Neuronal stem cell (in vitro differentiated cells): Measurements from ENCODE around the gene GLS2.

Experiments
- DNase-seq: peaks from one replicate; pipeline ENCODE4 v3.0.0-alpha.2; 2013; ENCODE audit warnings: low spot score
- H2AFZ ChIP-seq: one replicate; pipeline ENCODE4 v1.6.1; 2013; ENCODE audit warnings: mild to moderate bottlenecking, low read length, inconsistent platforms
- H2AK5ac ChIP-seq: 2 replicates; pipeline ENCODE4 v1.6.1; 2013; ENCODE audit warnings: low read depth, mild to moderate bottlenecking, inconsistent platforms, low read length, moderate library complexity, mixed read lengths
- H2BK120ac ChIP-seq: 2 replicates; pipeline ENCODE4 v1.6.1; 2013; ENCODE audit warnings: low read depth, mild to moderate bottlenecking, inconsistent platforms, low read length, moderate library complexity, mixed read lengths
- H2BK12ac ChIP-seq: one replicate; pipeline ENCODE4 v1.6.1; 2013; ENCODE audit warnings: low read length, inconsistent platforms
- H2BK15ac ChIP-seq: 2 replicates; pipeline ENCODE4 v1.6.1; 2013; ENCODE audit warnings: mild to moderate bottlenecking, low read length, inconsistent platforms, mixed read lengths
- H2BK5ac ChIP-seq: one replicate; pipeline ENCODE4 v1.6.1; 2013; ENCODE audit warnings: inconsistent platforms, mild to moderate bottlenecking, low read length, moderate library complexity
- H3K14ac ChIP-seq: one replicate; pipeline ENCODE4 v1.6.1; 2013; ENCODE audit warnings: low read length, inconsistent platforms
- H3K18ac ChIP-seq: 2 replicates; pipeline ENCODE4 v1.6.1; 2013; ENCODE audit warnings: low read length, inconsistent platforms
- H3K23ac ChIP-seq: 2 replicates; pipeline ENCODE4 v1.6.1; 2013; ENCODE audit warnings: low read depth, mild to moderate bottlenecking, mixed read lengths, low read length, inconsistent platforms; ENCODE audit not compliant: poor library complexity
- H3K27ac ChIP-seq: replicated peaks from 3 replicates; pipeline ENCODE4 v1.5.1; 2013; ENCODE audit warnings: low read length, inconsistent platforms
- H3K27me3 ChIP-seq, 3 experiments: 2 replicates each; pipeline ENCODE4 v1.6.1; 2013; ENCODE audit warnings: low read length in 3 of 3, mild to moderate bottlenecking in 2 of 3, inconsistent platforms in 1 of 3, low read depth in 1 of 3, mixed read lengths in 1 of 3, moderate library complexity in 1 of 3; ENCODE audit not compliant: control insufficient read depth in 3 of 3, insufficient read depth in 3 of 3
- H3K36me3 ChIP-seq, 2 donors: replicated peaks in 1 of 2; 2 replicates each; pipeline ENCODE4 v1.6.1; 2013; ENCODE audit warnings: low read length in 2 of 2; ENCODE audit not compliant: control insufficient read depth in 2 of 2, insufficient read depth in 2 of 2
- H3K4ac ChIP-seq: 2 replicates; pipeline ENCODE4 v1.6.1; 2013; ENCODE audit warnings: inconsistent platforms, mild to moderate bottlenecking, low read length, moderate library complexity
- H3K4me1 ChIP-seq, 2 donors: 1 replicate in 1 of 2; 2 replicates in 1 of 2; pipeline ENCODE4 v1.6.1; 2013; ENCODE audit warnings: low read length in 2 of 2, low read depth in 1 of 2; ENCODE audit not compliant: control insufficient read depth in 2 of 2, insufficient read depth in 1 of 2
- H3K4me2 ChIP-seq: one replicate; pipeline ENCODE4 v1.6.1; 2013; ENCODE audit warnings: mild to moderate bottlenecking, low read length, inconsistent platforms; ENCODE audit not compliant: insufficient read depth, poor library complexity, severe bottlenecking
- H3K4me3 ChIP-seq, 2 donors: 2 replicates each; pipeline ENCODE4 v1.5.1; 2013; ENCODE audit warnings: low read length in 2 of 2, mild to moderate bottlenecking in 2 of 2, inconsistent platforms in 1 of 2, moderate library complexity in 1 of 2
- H3K79me1 ChIP-seq: one replicate; pipeline ENCODE4 v1.6.1; 2013; ENCODE audit warnings: low read depth, mild to moderate bottlenecking, inconsistent platforms, low read length, moderate library complexity
- H3K9ac ChIP-seq: one replicate; pipeline ENCODE4 v1.6.1; 2013; ENCODE audit warnings: mild to moderate bottlenecking, low read depth, low read length, inconsistent platforms; ENCODE audit not compliant: poor library complexity
- H3K9me3 ChIP-seq, 2 donors: replicated peaks in 1 of 2; 2 replicates each; pipeline versions ENCODE3 to v1.6.1; 2013; ENCODE audit warnings: low read length in 2 of 2, mild to moderate bottlenecking in 2 of 2, inconsistent platforms in 1 of 2, low read depth in 1 of 2, mixed read lengths in 1 of 2, moderate library complexity in 1 of 2; ENCODE audit not compliant: control insufficient read depth in 2 of 2, insufficient read depth in 1 of 2
- H4K8ac ChIP-seq: one replicate; pipeline ENCODE4 v1.6.1; 2013; ENCODE audit warnings: low read depth, mild to moderate bottlenecking, inconsistent platforms, low read length, moderate library complexity
- H4K91ac ChIP-seq: one replicate; pipeline ENCODE4 v1.6.1; 2013; ENCODE audit warnings: low read length, low read depth, mild to moderate bottlenecking, inconsistent platforms; ENCODE audit not compliant: poor library complexity
- WGBS, 2 donors: extraction: QIAGEN DNeasy Blood & Tissue Kit; methylation state at CpG; one replicate each; pipeline ENCODE4 v1.1.7; 2013; ENCODE audit warnings: missing lambda C conversion rate in 2 of 2, mixed read lengths in 1 of 2; ENCODE audit not compliant: insufficient read length in 2 of 2, insufficient replicate concordance in 1 of 2; ENCODE audit errors: extremely low coverage in 2 of 2; 5-methylcytosine and 5-hydroxymethylcytosine counted together

GLS2 gene

DNA sequence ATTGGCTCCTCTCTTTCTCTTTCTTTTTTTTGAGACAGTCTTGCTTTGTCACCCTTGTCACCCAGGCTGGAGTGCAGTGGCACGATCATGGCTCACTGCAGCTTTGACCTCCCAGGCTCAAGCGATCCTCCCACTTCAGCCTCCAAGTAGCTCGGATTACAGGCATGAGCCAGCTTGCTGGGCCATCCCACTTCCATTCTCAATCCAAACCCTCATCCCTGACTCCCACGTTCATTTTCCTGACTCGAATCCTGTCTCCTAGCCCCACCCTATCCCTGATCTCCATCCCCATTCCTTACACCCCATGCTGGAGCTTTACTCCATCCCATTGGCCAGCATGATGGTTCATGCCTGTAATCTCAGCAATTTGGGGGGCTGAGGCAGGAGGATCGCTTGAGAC, 11.8 kb downstream of the GLS2 start:
- Histone ChIP-seq H3K36me3 (peaks cover 4 to 36% of the 10 kb centered on the region in 2 donors), H3K4ac (no peak overlapping the region), H3K9me3 (peaks cover 0 to 4% of the 10 kb centered on the region in 2 donors), H3K23ac (no peak overlapping the region), H3K4me1 (no peaks in the 10 kb centered on the region), H3K14ac (no peak overlapping the region), H2BK5ac (no peak overlapping the region), H3K4me3 (no peak overlapping the region), H2BK12ac (no peak overlapping the region), H3K79me1 (no peaks in the 10 kb centered on the region), H3K27me3 (no peaks in the 10 kb centered on the region), H2BK120ac (no peak overlapping the region), H3K27ac (no peak overlapping the region), H2AK5ac (no peak overlapping the region), H4K8ac (no peak overlapping the region), H3K18ac (no peak overlapping the region), H2AFZ (no peak overlapping the region), H3K4me2 (no peak overlapping the region), H2BK15ac (no peak overlapping the region), H3K9ac (no peak overlapping the region), H4K91ac (no peak overlapping the region)
- 100% methylated on average over 1 of the region's 6 CpGs; no CpG with 5 or more reads in 1 of the 2 donors for WGBS, 2 donors
- no peak for DNase-seq

DNA sequence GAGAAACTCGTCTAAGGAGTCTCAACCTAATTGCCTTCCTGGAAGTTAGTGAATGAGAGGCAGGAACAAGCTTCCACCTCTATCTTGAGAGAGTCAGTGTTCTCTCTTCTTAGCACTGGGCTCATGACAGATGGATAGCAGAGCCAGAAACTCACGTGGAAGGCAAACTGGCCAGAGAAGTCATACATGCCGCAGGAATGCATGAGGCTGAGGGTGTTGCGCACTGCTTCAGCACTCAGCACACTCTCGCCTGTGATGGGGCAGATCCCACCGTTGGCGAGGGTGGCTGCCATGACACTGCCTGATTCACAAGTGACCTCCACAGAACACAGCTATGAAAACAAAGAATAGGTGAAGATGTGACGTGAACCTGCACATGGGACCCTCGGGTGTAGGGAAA, 13.6 kb downstream of the GLS2 start:
- Histone ChIP-seq H3K18ac (no peak overlapping the region), H3K27me3 (no peaks in the 10 kb centered on the region), H3K4ac (no peak overlapping the region), H3K79me1 (no peaks in the 10 kb centered on the region), H3K14ac (no peak overlapping the region), H3K4me2 (no peak overlapping the region), H3K4me1 (peaks cover 3 to 5% of the 10 kb centered on the region in 2 donors), H2AFZ (no peak overlapping the region), H3K23ac (no peak overlapping the region), H3K9ac (no peak overlapping the region), H2BK15ac (no peak overlapping the region), H3K4me3 (peak overlapping the region in 1 of 2 donors; percentile 11), H3K36me3 (peaks cover 6 to 51% of the 10 kb centered on the region in 2 donors), H2BK5ac (no peak overlapping the region), H4K8ac (no peak overlapping the region), H3K27ac (no peak overlapping the region), H2AK5ac (no peak overlapping the region), H2BK12ac (no peak overlapping the region), H2BK120ac (no peak overlapping the region), H3K9me3 (peaks cover 0 to 4% of the 10 kb centered on the region in 2 donors), H4K91ac (no peak overlapping the region)
- DNase-seq: no peak
- no CpG with 5 or more reads among the region's 9 CpGs for WGBS, 2 donors

DNA sequence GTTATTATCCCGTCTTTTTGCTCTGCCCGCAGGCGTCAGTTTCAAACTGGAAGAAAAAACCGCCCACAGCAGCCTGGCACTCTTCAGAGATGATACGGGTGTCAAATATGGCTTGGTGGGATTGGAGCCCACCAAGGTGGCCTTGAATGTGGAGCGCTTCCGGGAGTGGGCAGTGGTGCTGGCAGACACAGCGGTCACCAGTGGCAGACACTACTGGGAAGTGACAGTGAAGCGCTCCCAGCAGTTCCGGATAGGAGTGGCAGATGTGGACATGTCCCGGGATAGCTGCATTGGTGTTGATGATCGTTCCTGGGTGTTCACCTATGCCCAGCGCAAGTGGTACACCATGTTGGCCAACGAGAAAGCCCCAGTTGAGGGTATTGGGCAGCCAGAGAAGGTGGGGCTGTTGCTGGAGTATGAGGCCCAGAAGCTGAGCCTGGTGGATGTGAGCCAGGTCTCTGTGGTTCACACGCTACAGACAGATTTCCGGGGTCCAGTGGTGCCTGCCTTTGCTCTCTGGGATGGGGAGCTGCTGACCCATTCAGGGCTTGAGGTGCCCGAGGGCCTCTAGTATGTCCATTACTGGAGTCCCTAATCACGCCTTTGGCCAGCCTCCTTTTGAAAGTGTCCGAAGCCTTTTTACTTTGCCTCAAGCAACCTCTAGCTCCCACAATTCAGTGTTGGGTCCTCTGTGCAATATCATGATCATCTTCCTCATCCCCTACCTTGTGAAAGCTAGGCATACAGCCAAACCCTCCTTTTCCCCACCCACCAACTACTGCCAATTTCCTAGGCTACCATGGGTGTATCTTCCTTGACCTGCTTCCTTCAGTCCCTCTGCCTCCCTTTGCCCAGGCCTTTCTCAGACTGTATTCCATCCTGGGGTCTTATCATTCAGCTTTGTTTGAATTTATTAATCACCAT, 18.7 kb downstream of the GLS2 start:
- peak overlapping the region; percentile 88 for H2AFZ ChIP-seq
- H2AK5ac ChIP-seq: peak overlapping the region; percentile 67
- H3K9ac ChIP-seq: peak overlapping the region; percentile 45
- no peaks in the 10 kb centered on the region for H3K27me3 ChIP-seq
- H2BK120ac ChIP-seq: no peak overlapping the region
- no peak overlapping the region for H2BK15ac ChIP-seq
- H3K36me3 ChIP-seq: peaks cover 6 to 45% of the 10 kb centered on the region in 2 donors
- H4K91ac ChIP-seq: no peak overlapping the region
- H3K27ac ChIP-seq: no peak overlapping the region
- peak overlapping the region; percentile 26 for H4K8ac ChIP-seq
- no peak overlapping the region for H2BK5ac ChIP-seq
- H3K14ac ChIP-seq: no peak overlapping the region
- no peak overlapping the region for H3K4ac ChIP-seq
- peaks cover 7 to 9% of the 10 kb centered on the region in 2 donors for H3K4me1 ChIP-seq
- H3K4me2 ChIP-seq: peak overlapping the region; percentile 59
- no peaks in the 10 kb centered on the region for H3K9me3 ChIP-seq
- peak overlapping the region; percentile 69 to 85 for H3K4me3 ChIP-seq
- no peaks in the 10 kb centered on the region for H3K79me1 ChIP-seq
- peak overlapping the region; percentile 22 for H3K23ac ChIP-seq
- WGBS, 2 donors: no CpG with 5 or more reads among the region's 19 CpGs
- H3K18ac ChIP-seq: peak overlapping the region; percentile 13
- H2BK12ac ChIP-seq: peak overlapping the region; percentile 14
- no peak for DNase-seq

DNA sequence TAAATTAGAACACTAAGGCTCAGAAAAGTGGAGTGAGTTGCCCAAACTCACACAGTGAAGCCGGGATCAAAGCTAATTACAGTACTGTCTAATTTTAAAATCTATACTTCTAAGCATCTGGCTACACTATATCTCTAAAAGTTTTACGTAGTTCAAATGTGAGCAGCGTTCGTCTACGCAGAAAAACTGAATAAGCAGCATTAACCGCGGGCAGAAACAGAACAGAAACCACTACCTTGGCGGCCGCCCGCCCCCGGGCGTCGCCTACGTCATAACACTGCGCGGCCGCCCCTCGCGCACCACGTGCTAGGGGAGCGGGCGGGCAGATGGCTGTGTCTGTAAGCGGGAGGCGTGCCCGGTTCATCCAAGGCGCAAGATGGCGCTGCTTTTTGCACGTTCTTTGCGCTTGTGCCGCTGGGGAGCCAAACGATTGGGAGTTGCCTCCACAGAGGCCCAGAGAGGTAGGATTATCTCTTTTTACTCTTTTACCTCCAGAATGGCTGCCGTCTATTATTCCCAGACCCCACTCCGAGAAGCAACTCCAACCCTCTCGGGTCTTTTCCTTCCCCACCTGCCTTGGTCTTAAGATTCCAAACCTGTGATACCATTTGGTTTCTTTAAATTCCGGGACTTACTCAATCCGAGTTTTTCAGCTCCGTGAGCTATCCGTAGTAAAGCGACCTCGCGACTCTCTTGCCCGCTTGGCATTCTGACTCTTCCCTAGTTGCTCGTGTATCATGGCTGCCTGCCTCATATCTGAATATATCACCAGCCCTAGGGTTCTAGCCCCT, 19.6 kb downstream of the GLS2 start, which contains the start of gene SPRYD4:
Gene SPRYD4 (plus strand): TSS at position 363 of the 791 bp plus-strand sequence. CDS start 14 bp downstream, at position 377.
- WGBS, 2 donors: no CpG with 5 or more reads among the region's 43 CpGs

More for the DNA sequence above, 19.6 kb downstream of the GLS2 start, which contains the start of gene SPRYD4:
- no peak within 1 kb of the TSS for H3K4ac ChIP-seq
- H3K14ac ChIP-seq: no peak within 1 kb of the TSS
- H2BK15ac ChIP-seq: no peak within 1 kb of the TSS
- H3K4me2 ChIP-seq: peak within 1 kb of the TSS; percentile 59
- H3K18ac ChIP-seq: peak within 1 kb of the TSS; percentile 13
- H2BK12ac ChIP-seq: peak within 1 kb of the TSS; percentile 14
- H2AK5ac ChIP-seq: peak within 1 kb of the TSS; percentile 67
- peak; percentile 84 for DNase-seq
- peak within 1 kb of the TSS; percentile 26 for H4K8ac ChIP-seq
- H2AFZ ChIP-seq: peak within 1 kb of the TSS; percentile 88
- no peaks in the 10 kb centered on the region for H3K9me3 ChIP-seq
- H2BK5ac ChIP-seq: no peak within 1 kb of the TSS
- H2BK120ac ChIP-seq: no peak within 1 kb of the TSS
- no peaks in the 10 kb centered on the region for H3K27me3 ChIP-seq
- peak within 1 kb of the TSS; percentile 69 to 85 for H3K4me3 ChIP-seq
- peak within 1 kb of the TSS; percentile 22 for H3K23ac ChIP-seq
- H3K9ac ChIP-seq: peak within 1 kb of the TSS; percentile 45
- no peak within 1 kb of the TSS for H3K27ac ChIP-seq
- peaks cover 9 to 13% of the 10 kb centered on the region in 2 donors for H3K4me1 ChIP-seq
- H3K79me1 ChIP-seq: no peaks in the 10 kb centered on the region
- H4K91ac ChIP-seq: no peak within 1 kb of the TSS
- peaks cover 6 to 40% of the 10 kb centered on the region in 2 donors for H3K36me3 ChIP-seq
